Measurements from ENCODE around the gene HOXA7.

GRCh38 chr7:27161721-27162560, 5.5 kb upstream of the HOXA7 start:
- no peak for TF ChIP-seq POLR2A (IDR thresholded peaks at IDR 0.05)
- TF ChIP-seq, protein P1, sequence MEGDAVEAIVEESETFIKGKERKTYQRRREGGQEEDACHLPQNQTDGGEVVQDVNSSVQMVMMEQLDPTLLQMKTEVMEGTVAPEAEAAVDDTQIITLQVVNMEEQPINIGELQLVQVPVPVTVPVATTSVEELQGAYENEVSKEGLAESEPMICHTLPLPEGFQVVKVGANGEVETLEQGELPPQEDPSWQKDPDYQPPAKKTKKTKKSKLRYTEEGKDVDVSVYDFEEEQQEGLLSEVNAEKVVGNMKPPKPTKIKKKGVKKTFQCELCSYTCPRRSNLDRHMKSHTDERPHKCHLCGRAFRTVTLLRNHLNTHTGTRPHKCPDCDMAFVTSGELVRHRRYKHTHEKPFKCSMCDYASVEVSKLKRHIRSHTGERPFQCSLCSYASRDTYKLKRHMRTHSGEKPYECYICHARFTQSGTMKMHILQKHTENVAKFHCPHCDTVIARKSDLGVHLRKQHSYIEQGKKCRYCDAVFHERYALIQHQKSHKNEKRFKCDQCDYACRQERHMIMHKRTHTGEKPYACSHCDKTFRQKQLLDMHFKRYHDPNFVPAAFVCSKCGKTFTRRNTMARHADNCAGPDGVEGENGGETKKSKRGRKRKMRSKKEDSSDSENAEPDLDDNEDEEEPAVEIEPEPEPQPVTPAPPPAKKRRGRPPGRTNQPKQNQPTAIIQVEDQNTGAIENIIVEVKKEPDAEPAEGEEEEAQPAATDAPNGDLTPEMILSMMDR (IDR thresholded peaks at IDR 0.05), result no peak
